Progenitor cell of endocrine pancreas (in vitro differentiated cells): ENCODE measurements around the gene FPGS. TPM values are rescaled to one million over a fixed set of nuclear protein-coding genes. Genes with fewer than 3 reads are reported as not detected.
"Not testable (repeated sequence)": the region's sequence is repeated elsewhere in the genome, so short reads cannot be mapped to it uniquely, and the experiment has no call there.

Source experiments
- DNase-seq: peaks from one replicate; pipeline ENCODE4 v3.0.0; 2021; ENCODE audit warnings: low spot score; ENCODE audit not compliant: unreplicated experiment
- H3K27ac Mint-ChIP-seq: 2 replicates; pipeline ENCODE4 v1.8.0; 2021; ENCODE audit warnings: mild to moderate bottlenecking, moderate library complexity, mixed read lengths
- H3K27me3 Mint-ChIP-seq: 2 replicates; pipeline ENCODE4 v1.8.0; 2021; ENCODE audit warnings: mixed read lengths
- H3K36me3 Mint-ChIP-seq: 2 replicates; pipeline ENCODE4 v1.8.0; 2022; ENCODE audit warnings: mixed read lengths; ENCODE audit not compliant: insufficient read depth
- H3K4me1 Mint-ChIP-seq: 2 replicates; pipeline ENCODE4 v1.8.0; 2021; ENCODE audit warnings: low read depth, mixed read lengths
- H3K4me3 Mint-ChIP-seq: 2 replicates; pipeline ENCODE4 v1.8.0; 2021; ENCODE audit warnings: low read depth, mild to moderate bottlenecking, moderate library complexity, mixed read lengths
- H3K9me3 Mint-ChIP-seq: 2 replicates; pipeline ENCODE4 v1.8.0; 2021; ENCODE audit warnings: low read depth, mixed read lengths
- CTCF ChIP-seq: fragments of 200-600 bp; sonication (generic); IDR thresholded peaks from one replicate; pipeline ENCODE4 v1.5.0; 2021; ENCODE audit warnings: antibody characterized with exemption, mild to moderate bottlenecking; ENCODE audit not compliant: unreplicated experiment
- total RNA-seq: library from RNA; stranded (reverse); gene quantifications from 2 replicates; pipeline ENCODE4 v1.2.1, GENCODE V29; 2021

Gene FPGS
- total RNA-seq, 1 donor from 2014 or later = 75.0 TPM

DNA sequence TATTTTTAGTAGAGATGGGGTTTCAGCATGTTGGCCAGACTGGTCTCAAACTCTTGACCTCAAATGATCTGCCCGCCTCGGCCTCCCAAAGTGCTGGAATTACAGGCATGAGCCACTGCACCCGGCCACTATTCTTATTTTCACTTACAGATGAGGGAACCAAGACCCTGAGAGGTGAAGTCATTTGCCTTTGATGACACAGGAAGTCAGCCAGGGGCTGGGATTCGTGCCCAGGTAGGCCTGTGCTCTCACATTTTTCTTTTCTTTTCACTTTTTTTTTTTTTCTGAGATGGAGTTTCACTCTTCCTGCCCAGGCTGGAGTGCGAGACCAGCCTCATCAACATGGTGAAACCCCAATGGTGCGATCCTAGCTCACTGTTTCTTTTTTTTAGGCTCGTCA lies 29.6 kb downstream of the FPGS start:
- H3K27me3 Mint-ChIP-seq = peaks cover 20% of the 10 kb centered on the region
- H3K9me3 Mint-ChIP-seq = no peaks in the 10 kb centered on the region
- H3K4me1 Mint-ChIP-seq = peaks cover 4% of the 10 kb centered on the region
- no peak for TF ChIP-seq CTCF
- no peak for DNase-seq
- H3K27ac Mint-ChIP-seq = no peak overlapping the region
- no peak overlapping the region for H3K4me3 Mint-ChIP-seq
- no peaks in the 10 kb centered on the region for H3K36me3 Mint-ChIP-seq

GRCh38 chr9:127833555-127833954 lies 30.9 kb downstream of the FPGS start:
- Mint-ChIP-seq H3K4me1 (peaks cover 3% of the 10 kb centered on the region), H3K9me3 (no peaks in the 10 kb centered on the region), H3K27me3 (peaks cover 13% of the 10 kb centered on the region), H3K36me3 (no peaks in the 10 kb centered on the region), H3K27ac (no peak overlapping the region), H3K4me3 (no peak overlapping the region)
- no peak for DNase-seq
- no peak for TF ChIP-seq CTCF

- Mint-ChIP-seq H3K27me3 (no peaks in the 10 kb centered on the region), H3K4me3 (no peak overlapping the region), H3K4me1 (no peaks in the 10 kb centered on the region), H3K9me3 (no peaks in the 10 kb centered on the region), H3K27ac (no peak overlapping the region), H3K36me3 (no peaks in the 10 kb centered on the region)
- TF ChIP-seq CTCF = no peak
- no peak for DNase-seq
Observed at GRCh38 chr9:127835991-127836516, 33.4 kb downstream of the FPGS start.

DNA sequence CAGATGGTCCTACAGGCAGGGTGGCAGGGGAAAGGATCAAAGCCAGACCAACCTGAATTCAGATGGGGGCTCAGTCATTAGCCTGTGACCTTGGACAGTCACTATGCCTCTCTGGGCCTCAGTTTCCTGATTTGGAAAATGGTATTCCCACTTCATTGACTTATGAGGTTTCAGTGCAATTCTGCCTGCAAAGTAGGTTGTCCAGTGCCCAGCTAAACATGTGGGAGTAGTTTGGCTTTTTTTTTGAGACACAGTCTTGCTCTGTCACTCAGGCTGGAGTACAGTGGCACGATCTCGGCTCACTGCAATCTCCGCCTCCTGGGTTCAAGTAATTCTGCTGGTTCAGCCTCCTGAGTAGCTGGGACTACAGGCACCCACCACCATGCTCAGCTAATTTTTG lies 33.9 kb downstream of the FPGS start:
- not testable (repeated sequence) for H3K9me3 Mint-ChIP-seq, H3K27me3 Mint-ChIP-seq, H3K4me1 Mint-ChIP-seq, H3K27ac Mint-ChIP-seq, H3K4me3 Mint-ChIP-seq, DNase-seq, H3K36me3 Mint-ChIP-seq

- no peak for TF ChIP-seq CTCF
Observed at GRCh38 chr9:127837346-127837745, 34.7 kb downstream of the FPGS start.

DNA sequence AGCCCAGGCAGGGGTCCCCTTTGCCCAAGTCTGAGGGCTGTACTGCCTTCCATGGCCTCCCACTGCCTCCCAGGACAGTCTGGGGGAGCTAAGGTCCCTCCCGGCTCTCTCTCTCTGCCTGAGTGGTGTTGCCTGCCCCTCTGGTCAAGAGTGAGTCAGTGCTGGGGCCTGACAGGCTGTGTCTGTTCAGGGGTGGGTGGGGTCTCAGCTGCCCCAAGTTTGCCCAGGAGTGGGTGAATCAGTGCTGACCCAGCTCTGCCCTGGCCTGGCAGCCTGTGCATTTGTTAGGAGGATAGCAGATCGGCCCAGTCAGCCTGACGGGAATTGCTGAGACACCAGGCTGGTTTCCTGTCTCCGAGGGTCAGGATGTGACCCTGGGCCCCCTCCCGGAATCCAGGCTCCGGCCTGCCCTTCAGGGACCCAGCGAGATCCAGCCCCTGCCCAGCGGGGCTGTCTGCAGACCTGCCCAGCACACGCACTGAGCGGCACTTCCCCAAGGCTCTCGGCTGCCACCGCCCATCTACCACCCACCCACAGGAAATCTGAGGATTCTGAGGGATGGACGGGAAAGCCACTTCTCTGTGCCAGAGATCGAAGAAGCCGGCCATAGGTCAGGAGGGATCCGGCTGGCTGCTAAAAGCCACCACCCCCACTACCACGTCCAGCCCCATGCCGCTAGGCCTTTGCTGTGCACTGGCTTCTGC lies 35.8 kb downstream of the FPGS start:
- no peak for TF ChIP-seq CTCF
- Mint-ChIP-seq H3K36me3 (no peaks in the 10 kb centered on the region), H3K27me3 (no peaks in the 10 kb centered on the region), H3K4me1 (no peaks in the 10 kb centered on the region), H3K27ac (no peak overlapping the region), H3K4me3 (no peak overlapping the region), H3K9me3 (no peaks in the 10 kb centered on the region)
- DNase-seq = no peak

More at GRCh38 chr9:127837346-127837745, 34.7 kb downstream of the FPGS start:
- Mint-ChIP-seq H3K27ac (no peak overlapping the region), H3K36me3 (no peaks in the 10 kb centered on the region), H3K9me3 (no peaks in the 10 kb centered on the region), H3K4me1 (no peaks in the 10 kb centered on the region), H3K27me3 (no peaks in the 10 kb centered on the region), H3K4me3 (no peak overlapping the region)
- no peak for DNase-seq
